ENCODE measurements around the gene ZBED1.
"Not testable (repeated sequence)": the region's sequence is repeated elsewhere in the genome, so short reads cannot be mapped to it uniquely, and the experiment has no call there.

ZBED1 gene

GRCh38 chrX:2474280-2474962 is 26.4 kb downstream of the ZBED1 start:
- Histone ChIP-seq H3K4me3 (replicated peaks; ENCODE audit: insufficient read depth, low read length) (no peak overlapping the region), H3K27me3 (ENCODE audit: insufficient read depth, poor library complexity, severe bottlenecking) (no peaks in the 10 kb centered on the region), H3K27ac (replicated peaks) (no peak overlapping the region)
- no peak for DNase-seq (ENCODE audit: low read depth in 1 of 2, low spot score in 1 of 2)
- TF ChIP-seq POLR2AphosphoS5 (IDR thresholded peaks at IDR 0.05; ENCODE audit: low read depth), result no peak
- no peak for TF ChIP-seq CTCF (IDR thresholded peaks at IDR 0.05; ENCODE audit: insufficient read depth, low read length)
- no peak for TF ChIP-seq GABPA (IDR thresholded peaks at IDR 0.05; ENCODE audit: low read depth)
- TF ChIP-seq SPI1 (IDR thresholded peaks at IDR 0.05; ENCODE audit: borderline replicate concordance, low read depth), result no peak
- TF ChIP-seq REST (IDR thresholded peaks at IDR 0.05; ENCODE audit: insufficient replicate concordance, low read depth), result no peak

- DNase-seq (ENCODE audit: low read depth in 1 of 2, low spot score in 1 of 2); H3K4me3 ChIP-seq (replicated peaks; ENCODE audit: insufficient read depth, low read length); H3K27me3 ChIP-seq (ENCODE audit: insufficient read depth, poor library complexity, severe bottlenecking); H3K27ac ChIP-seq (replicated peaks): not testable (repeated sequence)
Observed at GRCh38 chrX:2473064-2473463, 27.7 kb downstream of the ZBED1 start.

- no peak for DNase-seq (ENCODE audit: low read depth in 1 of 2, low spot score in 1 of 2)
- H3K27me3 ChIP-seq (ENCODE audit: insufficient read depth, poor library complexity, severe bottlenecking), result no peaks in the 10 kb centered on the region
Observed at GRCh38 chrX:2471641-2472040, 29.1 kb downstream of the ZBED1 start.

GRCh38 chrX:2471126-2471525 is 29.6 kb downstream of the ZBED1 start:
- H3K27ac ChIP-seq (replicated peaks); DNase-seq (ENCODE audit: low read depth in 1 of 2, low spot score in 1 of 2); H3K27me3 ChIP-seq (ENCODE audit: insufficient read depth, poor library complexity, severe bottlenecking): not testable (repeated sequence)

More at GRCh38 chrX:2471641-2472040, 29.1 kb downstream of the ZBED1 start:
- Histone ChIP-seq H3K4me3 (replicated peaks; ENCODE audit: insufficient read depth, low read length) (no peak overlapping the region), H3K27ac (replicated peaks) (no peak overlapping the region)
- TF ChIP-seq CTCF (IDR thresholded peaks at IDR 0.05; ENCODE audit: insufficient read depth, low read length) (no peak), GABPA (IDR thresholded peaks at IDR 0.05; ENCODE audit: low read depth) (no peak), POLR2AphosphoS5 (IDR thresholded peaks at IDR 0.05; ENCODE audit: low read depth) (no peak), SPI1 (IDR thresholded peaks at IDR 0.05; ENCODE audit: borderline replicate concordance, low read depth) (no peak), REST (IDR thresholded peaks at IDR 0.05; ENCODE audit: insufficient replicate concordance, low read depth) (no peak)

GRCh38 chrX:2469852-2470251 is 30.9 kb downstream of the ZBED1 start:
- not testable (repeated sequence) for H3K27ac ChIP-seq (replicated peaks); DNase-seq (ENCODE audit: low read depth in 1 of 2, low spot score in 1 of 2); H3K27me3 ChIP-seq (ENCODE audit: insufficient read depth, poor library complexity, severe bottlenecking); H3K4me3 ChIP-seq (replicated peaks; ENCODE audit: insufficient read depth, low read length)

More at GRCh38 chrX:2471126-2471525, 29.6 kb downstream of the ZBED1 start:
- H3K4me3 ChIP-seq (replicated peaks; ENCODE audit: insufficient read depth, low read length), result not testable (repeated sequence)
